NCI-H2081 treated with DMSO at 0.1 percent for 48 hours (cell line): ENCODE results near the gene SLC35F3.

Source experiments
- DNase-seq: peaks from one replicate; lab custom pipeline; 2025; lab: John Stamatoyannopoulos, UW

The SLC35F3 gene

DNA sequence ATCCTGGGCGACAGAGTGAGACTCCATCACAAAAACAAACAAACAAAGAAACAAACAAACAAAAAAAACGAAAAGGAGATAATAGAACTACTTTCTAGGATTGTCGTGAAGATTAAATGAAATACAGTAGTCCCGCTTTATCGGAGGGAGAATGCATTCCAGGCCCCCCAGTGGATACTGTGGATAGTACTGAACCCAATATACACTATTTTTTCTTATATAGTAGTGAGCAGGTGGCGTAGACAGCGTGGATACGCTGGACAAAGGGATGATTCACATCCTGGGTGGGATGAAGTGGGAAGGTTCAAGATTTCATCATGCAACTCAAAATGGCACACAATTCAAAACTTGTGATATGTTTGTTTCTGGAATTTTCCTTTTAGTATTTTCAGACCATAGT, 8.0 kb downstream of the SLC35F3 start:
- no peak for DNase-seq

GRCh38 chr1:233912909-233913308, 8.4 kb downstream of the SLC35F3 start:
- no peak for DNase-seq

DNA sequence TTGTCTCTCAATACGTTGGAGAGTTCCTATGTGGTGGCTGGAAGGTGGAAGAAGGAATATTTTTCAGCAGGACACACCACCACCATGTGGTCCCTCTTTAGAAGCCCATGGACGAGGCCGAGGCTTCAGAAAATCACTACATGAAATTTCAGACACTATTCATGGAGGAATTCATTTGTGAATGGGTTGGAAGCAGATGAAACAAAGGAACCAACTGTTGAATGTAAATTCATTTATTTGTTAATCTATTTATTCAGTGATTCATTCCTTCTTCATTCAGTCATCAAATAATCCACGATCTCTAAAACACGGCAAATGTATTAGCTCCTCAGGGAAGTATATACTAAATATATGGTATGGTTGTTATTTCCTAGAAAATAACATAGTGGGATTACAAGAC, 12.2 kb downstream of the SLC35F3 start:
- DNase-seq: no peak

DNA sequence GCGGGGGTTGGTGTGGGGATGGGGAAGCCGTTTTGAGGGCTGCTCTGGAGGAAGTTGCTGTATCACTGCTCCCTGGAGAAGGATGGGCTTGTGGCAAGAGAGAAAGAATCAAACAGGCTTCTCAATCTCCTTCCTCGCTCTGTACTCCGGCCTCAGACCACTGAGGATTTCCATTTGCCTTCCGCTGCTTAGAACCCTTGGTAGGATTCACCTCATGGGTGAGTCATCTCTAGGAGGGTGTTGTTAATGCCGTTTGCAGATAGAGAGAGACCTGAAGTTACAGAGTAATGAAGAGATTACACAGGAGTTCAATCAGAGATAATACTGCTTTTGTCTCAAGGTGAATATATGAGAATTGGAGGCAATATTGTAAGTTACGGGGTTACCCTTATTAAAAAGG, 15.3 kb downstream of the SLC35F3 start:
- DNase-seq: no peak

DNA sequence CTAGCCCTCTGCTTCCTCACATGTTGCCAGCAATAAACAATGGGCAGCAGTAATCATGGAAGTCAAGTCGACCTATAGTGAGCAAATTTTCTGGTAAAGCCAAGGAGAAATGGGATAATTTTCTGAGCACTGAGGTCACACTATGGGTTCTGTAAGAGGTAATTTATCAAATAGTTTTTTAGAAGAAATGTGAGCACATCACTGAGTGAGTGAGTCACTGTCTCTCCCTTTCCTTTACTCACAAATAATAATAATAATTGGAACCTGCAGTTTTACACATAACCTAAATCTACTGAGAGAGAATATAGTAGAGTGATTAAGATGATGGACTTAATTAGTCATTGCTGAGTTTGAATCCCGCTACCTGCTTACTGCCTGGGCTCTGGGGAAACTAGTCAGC, 23.6 kb downstream of the SLC35F3 start:
- DNase-seq: no peak

DNA sequence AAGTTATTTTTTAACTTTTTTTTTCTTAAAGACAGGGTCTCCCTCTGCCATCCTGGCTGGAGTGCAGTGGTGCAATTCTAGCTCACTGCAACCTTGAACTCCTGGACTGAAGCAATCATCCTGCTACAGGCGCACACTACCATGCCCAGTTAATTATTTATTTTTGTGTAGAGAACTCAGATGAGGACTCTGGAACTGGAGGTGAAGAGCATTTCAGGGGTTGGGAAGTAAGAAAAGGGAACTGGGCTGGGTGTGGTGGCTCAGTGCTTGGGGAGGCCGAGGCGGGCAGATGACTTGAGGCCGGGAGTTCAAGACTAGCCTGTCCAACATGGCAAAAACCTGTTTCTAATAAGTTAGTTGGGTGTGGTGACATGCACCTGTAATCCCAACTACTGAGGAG, 28.9 kb downstream of the SLC35F3 start:
- DNase-seq: no peak

DNA sequence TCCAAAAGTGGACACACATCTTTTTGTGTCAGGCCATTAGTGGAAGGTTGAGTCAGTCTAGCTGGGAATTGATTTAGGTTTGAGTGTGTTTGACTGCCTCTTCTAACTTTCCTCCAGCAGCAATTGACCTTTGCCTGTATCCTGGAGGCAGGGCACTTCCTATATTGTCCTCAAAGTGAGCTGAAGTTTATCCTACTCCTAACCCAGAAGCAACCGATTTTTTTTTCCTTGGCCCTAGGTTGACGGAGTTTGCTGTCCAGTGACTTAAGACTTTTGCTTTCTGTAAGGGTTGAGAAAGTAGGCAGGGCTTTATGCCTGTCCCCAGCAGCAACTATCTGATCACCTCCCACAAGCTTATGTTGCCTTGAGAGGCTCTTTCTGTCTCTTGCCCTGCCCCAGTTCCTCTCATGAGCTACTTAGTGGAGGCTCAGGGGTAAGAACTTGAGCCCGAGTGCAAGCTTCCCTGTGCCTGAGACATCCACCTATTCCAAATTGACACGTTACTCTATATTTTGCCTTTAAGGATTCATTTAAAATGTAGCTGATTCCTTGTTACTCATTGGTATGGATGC, 30.9 kb downstream of the SLC35F3 start:
- no peak for DNase-seq

GRCh38 chr1:233936422-233936821, 31.9 kb downstream of the SLC35F3 start:
- DNase-seq: no peak

GRCh38 chr1:233936842-233937241, 32.4 kb downstream of the SLC35F3 start:
- no peak for DNase-seq

- no peak for DNase-seq
Measured at GRCh38 chr1:233938476-233938875, 34.0 kb downstream of the SLC35F3 start.

DNA sequence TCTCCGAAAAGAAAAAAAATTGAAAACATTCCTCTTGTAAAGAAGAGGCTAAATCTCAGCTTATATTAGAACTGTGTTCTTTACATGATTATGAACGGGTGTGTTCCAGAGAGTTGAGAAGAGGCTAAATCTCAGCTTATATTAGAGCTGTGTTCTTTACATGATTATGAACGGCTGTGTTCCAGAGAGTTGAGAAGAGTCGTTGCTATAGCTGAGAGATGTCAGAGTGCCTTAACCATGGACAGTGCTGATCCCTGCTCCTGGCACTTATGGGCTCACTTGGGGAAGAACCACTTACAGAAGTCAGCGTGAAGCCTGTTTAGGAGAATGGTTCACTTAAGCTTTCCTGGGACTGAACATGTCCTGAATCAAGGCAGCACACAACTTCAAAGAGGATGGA, 35.0 kb downstream of the SLC35F3 start:
- DNase-seq: no peak

- DNase-seq: no peak
Measured at GRCh38 chr1:233940908-233941307, 36.4 kb downstream of the SLC35F3 start.

DNA sequence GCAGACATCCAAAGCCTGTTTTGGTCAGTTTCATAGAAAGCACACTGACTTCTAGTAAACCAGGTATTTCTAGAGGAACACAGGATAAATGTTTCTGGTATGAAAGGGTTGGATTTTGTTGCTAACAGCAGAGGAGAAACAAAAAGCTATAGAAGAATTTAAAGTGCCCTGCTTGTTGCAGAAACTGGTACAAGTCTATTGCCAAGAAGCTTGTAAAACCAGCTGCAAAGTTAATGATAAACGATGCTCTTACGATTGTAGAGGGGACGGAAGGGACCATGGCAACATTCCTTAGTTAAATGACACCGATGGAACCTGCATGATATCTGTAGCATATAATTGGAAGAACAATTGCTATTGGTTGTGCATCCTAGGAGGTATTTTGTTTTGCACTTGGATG, 40.1 kb downstream of the SLC35F3 start:
- no peak for DNase-seq

DNA sequence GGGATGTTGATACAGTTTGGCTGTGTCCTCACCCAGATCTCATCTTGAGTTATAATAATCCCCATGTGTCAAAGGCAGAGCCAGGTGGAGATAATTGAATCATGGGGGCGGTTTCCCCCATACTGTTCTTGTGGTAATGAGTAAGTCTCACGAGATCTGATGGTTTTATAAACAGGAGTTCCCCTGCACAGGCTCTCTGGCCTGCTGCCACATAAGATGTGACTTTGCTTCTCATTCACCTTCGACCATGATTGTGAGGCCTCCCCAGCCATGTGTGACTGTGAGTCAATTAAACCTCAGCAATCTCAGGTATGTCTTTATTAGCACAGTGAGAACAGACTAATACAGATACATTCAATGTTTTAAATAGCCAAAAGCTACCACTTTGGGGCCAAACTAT, 41.1 kb downstream of the SLC35F3 start:
- DNase-seq: no peak

DNA sequence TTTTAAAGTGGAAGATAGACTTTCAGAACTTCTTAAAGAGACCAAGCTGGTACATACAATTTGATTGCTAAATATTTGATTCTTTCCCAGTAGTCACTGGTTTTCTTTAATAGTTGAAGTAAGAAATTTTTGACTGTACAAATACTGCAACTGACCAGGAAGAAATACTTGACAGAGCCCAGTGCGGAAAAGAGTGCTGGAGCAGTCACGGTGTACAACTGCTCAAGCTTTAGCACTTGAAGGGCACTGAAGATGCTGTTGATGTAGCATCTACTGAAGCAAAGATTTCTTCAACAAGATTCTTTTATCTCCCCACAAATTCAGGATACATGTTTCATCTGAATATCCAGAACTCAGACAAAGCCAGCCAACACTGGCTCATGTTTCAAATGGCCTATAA, 41.5 kb downstream of the SLC35F3 start:
- DNase-seq: no peak

DNA sequence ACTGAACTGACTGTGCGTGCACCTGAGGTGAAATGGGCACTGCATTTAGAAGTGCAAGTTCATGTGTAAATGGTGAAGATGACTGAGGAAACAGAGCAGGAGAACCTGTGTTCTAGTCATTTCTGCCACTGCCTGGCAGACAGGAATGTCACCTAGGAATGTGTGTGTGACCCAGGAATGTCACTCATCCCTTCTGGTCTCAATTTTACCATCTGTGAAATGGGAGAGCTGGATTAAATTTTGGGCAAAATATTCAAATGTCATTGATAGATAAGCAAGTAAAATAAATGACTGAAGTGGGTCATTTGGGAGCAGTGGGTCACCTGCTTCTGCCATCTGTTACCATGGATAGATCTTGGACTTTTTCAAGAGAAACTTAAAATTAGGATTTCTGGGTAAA, 42.2 kb downstream of the SLC35F3 start:
- no peak for DNase-seq

- DNase-seq: no peak
Measured at GRCh38 chr1:233951804-233952203, 47.3 kb downstream of the SLC35F3 start.

DNA sequence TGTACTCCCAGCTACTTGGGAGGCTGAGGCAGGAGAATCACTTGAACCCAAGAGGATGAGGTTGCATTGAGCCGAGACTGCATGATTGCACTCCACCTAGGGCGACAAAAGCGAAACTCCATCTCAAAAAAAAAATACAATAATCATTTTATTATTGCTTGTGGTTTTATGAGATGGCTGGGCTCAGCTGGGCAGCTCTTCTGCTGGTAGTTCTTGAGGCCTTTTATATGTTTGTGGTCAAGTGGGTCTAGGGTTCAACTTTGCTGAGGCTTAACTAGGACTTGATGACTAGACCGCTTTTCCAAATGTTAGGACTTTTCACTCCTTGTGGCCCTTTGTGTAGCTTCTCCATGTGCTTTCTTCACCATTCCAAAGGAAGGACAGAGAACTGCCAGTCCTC, 53.2 kb downstream of the SLC35F3 start:
- no peak for DNase-seq

GRCh38 chr1:233959102-233959501, 54.6 kb downstream of the SLC35F3 start:
- DNase-seq: no peak

DNA sequence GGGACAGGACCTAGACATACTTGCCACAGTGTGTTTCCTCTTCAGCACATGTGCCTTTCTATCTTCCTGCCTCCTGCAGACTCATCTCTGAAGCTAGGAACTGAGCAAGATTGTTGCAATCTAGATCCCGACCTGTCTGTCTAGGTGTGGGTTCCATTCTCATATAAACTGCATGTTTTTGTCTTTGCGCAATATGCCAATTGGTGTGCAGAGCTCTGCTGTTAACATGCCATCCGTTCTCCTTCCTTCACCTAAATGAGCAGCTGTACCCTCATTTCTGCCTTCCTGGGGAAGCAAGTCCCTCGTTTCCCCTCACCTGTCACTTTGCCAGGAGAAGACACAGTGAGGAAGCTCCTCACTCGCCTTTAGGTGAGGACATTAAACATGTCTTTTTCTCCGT, 55.5 kb downstream of the SLC35F3 start:
- DNase-seq: no peak

DNA sequence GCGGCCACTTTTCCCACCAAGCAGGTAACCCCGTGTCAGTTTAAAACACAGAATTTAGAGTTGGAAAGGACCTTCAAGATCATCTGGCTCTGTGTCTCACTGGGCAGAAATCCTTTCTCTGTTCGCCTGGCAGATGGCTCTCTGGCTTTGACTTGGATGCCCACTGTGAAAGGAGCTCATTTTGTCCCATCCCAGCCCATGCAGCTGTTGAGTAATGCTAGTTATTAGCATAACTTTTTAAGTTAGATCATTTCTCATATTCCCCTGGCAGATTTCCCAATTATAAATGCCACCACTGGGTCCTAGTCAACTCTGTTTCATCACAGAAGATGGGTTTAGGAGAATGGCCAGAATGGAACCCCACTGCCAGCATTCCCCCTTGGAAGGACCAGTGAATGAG, 55.9 kb downstream of the SLC35F3 start:
- DNase-seq: no peak

GRCh38 chr1:233962878-233963277, 58.4 kb downstream of the SLC35F3 start:
- no peak for DNase-seq

GRCh38 chr1:233965856-233966255, 61.4 kb downstream of the SLC35F3 start:
- no peak for DNase-seq

GRCh38 chr1:233971753-233972152, 67.3 kb downstream of the SLC35F3 start:
- DNase-seq: no peak

GRCh38 chr1:233972563-233972950, 68.1 kb downstream of the SLC35F3 start:
- DNase-seq: no peak
